Effector memory CD4-positive, alpha-beta T cell (primary cell): Measurements from ENCODE around the gene ERGIC1.
"Not testable (repeated sequence)": the region's sequence is repeated elsewhere in the genome, so short reads cannot be mapped to it uniquely, and the experiment has no call there.

Source experiments
- DNase-seq, 3 donors: peaks; one replicate each; pipeline ENCODE4 v3.0.0-alpha.2; 2020
- H3K27ac ChIP-seq: 2 replicates; pipeline ENCODE4 v1.7.0; 2013; ENCODE audit warnings: mild to moderate bottlenecking, low read length, moderate library complexity; ENCODE audit not compliant: insufficient read depth, poor library complexity, severe bottlenecking
- H3K27me3 ChIP-seq: replicated peaks from 2 replicates; pipeline ENCODE4 v1.7.0; 2013; ENCODE audit warnings: mild to moderate bottlenecking, low read length; ENCODE audit not compliant: insufficient read depth, control insufficient read depth, poor library complexity, severe bottlenecking
- H3K36me3 ChIP-seq: 2 replicates; pipeline ENCODE4 v1.7.0; 2013; ENCODE audit warnings: mild to moderate bottlenecking, low read length, moderate library complexity; ENCODE audit not compliant: control insufficient read depth, insufficient read depth
- H3K4me1 ChIP-seq: 2 replicates; pipeline ENCODE4 v1.7.0; 2013; ENCODE audit warnings: low read length, mild to moderate bottlenecking; ENCODE audit not compliant: control insufficient read depth, insufficient read depth, poor library complexity, severe bottlenecking
- H3K4me3 ChIP-seq: 2 replicates; pipeline ENCODE4 v1.7.0; 2013; ENCODE audit warnings: low read length, low read depth, mild to moderate bottlenecking; ENCODE audit not compliant: insufficient read depth, poor library complexity, severe bottlenecking
- H3K9me3 ChIP-seq: 2 replicates; pipeline ENCODE4 v1.7.0; 2013; ENCODE audit warnings: mild to moderate bottlenecking, low read length, moderate library complexity; ENCODE audit not compliant: control insufficient read depth

Gene ERGIC1

GRCh38 chr5:172891716-172892421 lies 57.8 kb downstream of the ERGIC1 start:
- Histone ChIP-seq H3K27ac (no peak overlapping the region), H3K36me3 (peaks cover 4% of the 10 kb centered on the region), H3K9me3 (no peaks in the 10 kb centered on the region), H3K4me3 (no peak overlapping the region), H3K4me1 (no peaks in the 10 kb centered on the region), H3K27me3 (no peaks in the 10 kb centered on the region)
- no peak for DNase-seq

- H3K27me3 ChIP-seq = no peaks in the 10 kb centered on the region
- H3K4me1 ChIP-seq = no peaks in the 10 kb centered on the region
- no peaks in the 10 kb centered on the region for H3K9me3 ChIP-seq
- H3K36me3 ChIP-seq = peaks cover 8% of the 10 kb centered on the region
- no peak for DNase-seq
- no peak overlapping the region for H3K4me3 ChIP-seq
- no peak overlapping the region for H3K27ac ChIP-seq
These were observed 58.7 kb downstream of the ERGIC1 start for GRCh38 chr5:172892713-172893112.

GRCh38 chr5:172894767-172895388 lies 60.8 kb downstream of the ERGIC1 start:
- H3K27ac ChIP-seq = no peak overlapping the region
- no peaks in the 10 kb centered on the region for H3K4me1 ChIP-seq
- no peak overlapping the region for H3K4me3 ChIP-seq
- peaks cover 16% of the 10 kb centered on the region for H3K36me3 ChIP-seq
- no peaks in the 10 kb centered on the region for H3K27me3 ChIP-seq
- no peak for DNase-seq
- H3K9me3 ChIP-seq = no peaks in the 10 kb centered on the region

GRCh38 chr5:172895549-172895948 lies 61.5 kb downstream of the ERGIC1 start:
- Histone ChIP-seq H3K27me3 (no peaks in the 10 kb centered on the region), H3K9me3 (no peaks in the 10 kb centered on the region), H3K4me1 (no peaks in the 10 kb centered on the region), H3K36me3 (peaks cover 16% of the 10 kb centered on the region), H3K4me3 (no peak overlapping the region), H3K27ac (no peak overlapping the region)
- no peak for DNase-seq

- Histone ChIP-seq H3K27ac (no peak overlapping the region), H3K27me3 (no peaks in the 10 kb centered on the region), H3K9me3 (no peaks in the 10 kb centered on the region), H3K4me1 (no peaks in the 10 kb centered on the region), H3K4me3 (no peak overlapping the region), H3K36me3 (peaks cover 16% of the 10 kb centered on the region)
- DNase-seq = no peak
These were observed 62.4 kb downstream of the ERGIC1 start for GRCh38 chr5:172896465-172896864.

- not testable (repeated sequence) for DNase-seq, H3K4me1 ChIP-seq, H3K27me3 ChIP-seq, H3K27ac ChIP-seq, H3K4me3 ChIP-seq, H3K9me3 ChIP-seq
- H3K36me3 ChIP-seq = peaks cover 18% of the 10 kb centered on the region
These were observed 63.0 kb downstream of the ERGIC1 start for GRCh38 chr5:172897067-172897466.

GRCh38 chr5:172897481-172898217 lies 63.6 kb downstream of the ERGIC1 start:
- H3K4me1 ChIP-seq = no peaks in the 10 kb centered on the region
- no peaks in the 10 kb centered on the region for H3K27me3 ChIP-seq
- peaks cover 18% of the 10 kb centered on the region for H3K36me3 ChIP-seq
- no peak for DNase-seq
- H3K27ac ChIP-seq = no peak overlapping the region
- no peak overlapping the region for H3K4me3 ChIP-seq
- H3K9me3 ChIP-seq = no peaks in the 10 kb centered on the region

- H3K27me3 ChIP-seq = no peaks in the 10 kb centered on the region
- H3K4me3 ChIP-seq = no peak overlapping the region
- H3K36me3 ChIP-seq = peaks cover 18% of the 10 kb centered on the region
- no peak for DNase-seq
- H3K4me1 ChIP-seq = no peaks in the 10 kb centered on the region
- no peak overlapping the region for H3K27ac ChIP-seq
- no peaks in the 10 kb centered on the region for H3K9me3 ChIP-seq
These were observed 64.3 kb downstream of the ERGIC1 start for GRCh38 chr5:172898218-172898842.

GRCh38 chr5:172898843-172899369 lies 64.9 kb downstream of the ERGIC1 start:
- Histone ChIP-seq H3K4me3 (no peak overlapping the region), H3K9me3 (no peaks in the 10 kb centered on the region), H3K27ac (no peak overlapping the region), H3K27me3 (no peaks in the 10 kb centered on the region), H3K4me1 (no peaks in the 10 kb centered on the region), H3K36me3 (peaks cover 18% of the 10 kb centered on the region)
- no peak for DNase-seq
